HG03280 (cell line): ENCODE data around the gene TYROBP.
"Not testable (repeated sequence)": the region's sequence is repeated elsewhere in the genome, so short reads cannot be mapped to it uniquely, and the experiment has no call there.

ENCODE experiments used
- ATAC-seq: cut with Tn5 transposase; IDR thresholded peaks from one replicate; pipeline ENCODE4 v1.9.1; 2021; ENCODE audit warnings: mild to moderate bottlenecking, moderate library complexity; ENCODE audit not compliant: unreplicated experiment

The TYROBP gene

DNA sequence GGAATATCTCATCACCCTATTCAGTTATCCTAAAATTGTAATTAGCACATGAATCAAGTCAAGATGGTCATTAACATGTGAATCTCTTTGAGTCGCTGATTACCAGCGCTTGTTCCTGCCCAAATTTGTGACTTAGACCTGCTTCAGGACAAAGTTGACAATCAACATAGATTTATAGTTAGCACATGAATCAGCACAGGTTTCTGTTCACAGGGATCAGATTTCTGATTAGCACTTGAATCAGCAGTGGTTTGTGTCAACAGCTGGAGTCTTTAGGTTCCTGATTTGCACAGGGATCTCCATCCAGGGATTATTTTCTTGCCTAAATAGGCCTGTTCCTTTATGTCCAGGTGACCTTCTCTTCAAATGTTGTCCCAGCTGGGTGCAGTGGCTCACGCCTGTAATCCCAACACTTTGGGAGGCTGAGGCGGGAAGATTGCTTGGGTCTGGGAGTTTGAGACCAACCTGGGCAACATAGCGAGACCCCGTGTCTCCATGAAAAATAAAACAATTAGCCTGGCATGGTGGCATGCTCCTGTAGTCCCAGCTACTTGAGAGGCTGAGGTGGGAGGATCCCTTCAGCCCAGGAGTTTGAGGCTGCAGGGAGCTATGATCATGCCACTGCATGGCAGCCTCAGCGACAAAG lies 24.3 kb upstream of the TYROBP start:
- no peak for ATAC-seq

DNA sequence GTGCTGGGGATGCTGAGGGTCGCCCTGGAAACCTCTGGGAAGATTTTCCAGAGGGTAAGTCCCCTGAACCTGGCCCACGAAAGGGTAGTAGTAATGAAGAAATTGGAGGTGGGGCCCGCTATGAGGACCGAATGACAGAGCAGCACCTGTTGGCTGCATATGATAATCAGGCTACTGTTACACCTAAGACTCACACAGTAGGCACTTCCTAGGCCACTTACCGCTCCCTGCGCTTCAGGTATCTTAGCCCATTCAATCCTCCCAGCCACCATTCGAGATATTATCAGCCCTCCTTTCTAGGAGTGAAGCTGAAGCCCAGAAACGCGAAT lies 23.7 kb upstream of the TYROBP start:
- ATAC-seq, result no peak

DNA sequence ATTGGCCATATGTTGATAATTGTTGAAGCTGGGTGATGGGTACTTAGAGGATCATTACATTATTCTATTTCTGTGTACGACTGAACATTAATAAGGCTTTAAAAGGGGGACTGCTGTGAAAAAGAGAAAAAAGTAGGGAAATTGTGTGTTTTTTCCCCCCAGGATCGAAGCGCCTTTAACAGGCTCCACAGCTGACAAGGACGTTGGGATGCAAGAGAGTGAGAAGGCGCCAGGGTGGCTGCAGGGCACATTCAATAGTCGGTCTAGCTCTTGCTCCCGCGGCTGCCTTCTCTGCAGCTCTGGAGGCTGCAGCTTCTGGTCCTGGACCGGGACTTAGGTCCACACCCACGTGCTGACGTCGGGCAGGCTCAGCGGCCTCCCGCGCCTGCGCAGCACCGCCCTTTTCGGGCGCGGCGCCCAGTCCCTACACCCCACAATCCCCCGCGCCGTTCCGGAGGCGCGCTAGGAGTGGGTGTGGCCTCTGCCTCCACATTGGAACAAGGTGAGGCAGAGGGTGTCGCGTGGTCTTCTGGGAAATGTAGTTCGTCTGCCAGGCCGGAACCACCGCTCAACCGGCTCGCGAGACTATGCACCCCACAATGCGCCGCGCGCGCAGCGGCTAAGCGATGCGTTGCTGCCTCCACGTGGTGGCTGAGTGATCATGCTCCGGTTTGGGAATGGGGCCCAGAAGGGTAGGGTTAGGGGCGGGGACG lies 23.2 kb upstream of the TYROBP start:
- ATAC-seq, result peak; percentile 97

DNA sequence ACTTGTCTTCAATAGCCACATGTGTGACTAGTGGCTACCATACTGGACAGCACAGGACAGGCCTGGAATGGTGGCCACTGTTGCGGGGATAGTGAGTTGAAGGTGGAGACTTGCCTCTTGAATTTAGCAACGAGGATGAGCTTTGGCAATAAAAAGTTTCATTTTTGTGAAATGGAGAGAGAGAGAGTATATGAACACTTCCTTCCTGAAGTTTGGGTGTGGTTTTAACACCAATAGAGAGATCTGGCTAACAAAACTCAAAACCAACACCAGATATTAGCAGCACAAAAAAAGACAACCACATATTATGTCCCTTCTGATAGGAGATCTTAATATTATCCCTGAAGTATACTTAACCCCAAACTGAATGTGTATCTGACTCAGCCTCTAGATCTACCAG lies 21.8 kb upstream of the TYROBP start:
- no peak for ATAC-seq

DNA sequence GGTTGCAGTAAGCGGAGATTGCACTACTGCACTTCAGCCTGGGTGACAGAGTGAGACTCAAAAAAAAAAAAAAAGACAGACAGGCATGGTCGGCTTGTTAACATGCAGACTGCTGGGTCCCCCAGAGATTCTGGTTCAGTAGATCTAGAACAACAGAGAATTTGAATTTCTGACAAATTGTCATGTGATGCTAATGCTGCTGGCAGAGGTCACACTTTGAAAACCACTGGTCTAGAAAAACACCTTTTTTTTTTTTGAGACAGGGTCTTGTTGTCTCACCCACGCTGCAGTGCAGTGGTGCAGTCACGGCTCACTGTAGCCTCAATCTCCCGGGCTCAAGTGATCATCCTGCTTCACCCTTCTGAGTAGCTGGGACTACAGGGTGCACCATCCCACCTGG lies 20.4 kb upstream of the TYROBP start:
- no peak for ATAC-seq

DNA sequence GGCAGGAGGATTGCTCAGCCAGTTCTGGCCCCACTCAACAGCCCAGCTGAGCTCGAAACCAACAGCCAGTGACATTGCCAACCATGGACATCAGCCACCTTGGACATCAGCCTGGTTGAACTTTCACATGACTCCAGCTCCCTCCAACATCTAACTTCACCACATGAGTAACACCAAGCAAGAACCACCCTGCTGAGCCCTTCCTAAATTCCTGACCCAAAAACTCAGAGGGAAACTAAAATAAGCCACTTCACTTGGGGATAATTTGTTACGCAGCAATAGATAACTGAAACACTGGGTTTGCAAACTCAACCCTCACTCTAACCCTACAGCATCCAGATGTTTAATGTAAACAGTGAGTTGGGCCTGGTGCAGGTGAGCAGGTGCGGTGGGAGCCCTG lies 17.4 kb upstream of the TYROBP start:
- ATAC-seq, result no peak

DNA sequence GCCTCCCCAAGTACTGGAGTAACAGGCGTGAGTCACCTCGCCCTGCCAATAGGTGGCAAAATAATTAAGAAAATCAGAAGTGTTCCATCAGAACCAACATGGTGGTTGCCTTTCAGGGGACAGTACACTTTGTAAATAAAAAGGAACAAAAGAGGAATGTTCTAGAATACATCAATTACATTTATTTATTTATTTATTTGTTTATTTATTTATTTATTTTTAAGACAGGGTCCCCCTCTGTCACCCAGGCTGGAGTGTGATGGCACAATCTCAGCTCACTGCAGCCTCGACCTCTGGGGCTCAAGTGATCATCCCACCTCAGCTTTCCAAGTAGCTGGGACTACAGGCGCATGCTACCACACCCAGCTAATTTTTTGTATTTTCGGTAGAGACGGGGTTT lies 12.9 kb upstream of the TYROBP start:
- ATAC-seq, result no peak

DNA sequence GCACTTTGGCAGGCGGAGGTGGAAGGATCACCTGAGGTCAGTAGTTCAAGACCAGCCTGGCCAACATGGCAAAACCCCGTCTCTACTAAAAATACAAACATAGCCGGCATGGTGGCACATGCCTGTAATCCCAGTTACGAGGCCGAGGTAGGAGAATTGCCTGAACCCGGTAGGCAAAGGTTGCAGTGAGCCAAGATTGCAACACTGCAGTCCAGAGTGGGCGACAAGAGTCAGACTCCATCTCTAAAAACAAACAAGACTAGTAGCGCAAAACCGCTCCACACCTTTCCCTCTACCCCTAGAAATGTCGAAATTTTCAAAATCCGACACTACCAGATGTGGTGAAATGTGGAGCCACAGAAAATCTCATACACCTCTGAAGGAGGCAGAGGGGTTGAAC lies 11.2 kb upstream of the TYROBP start:
- ATAC-seq, result no peak

DNA sequence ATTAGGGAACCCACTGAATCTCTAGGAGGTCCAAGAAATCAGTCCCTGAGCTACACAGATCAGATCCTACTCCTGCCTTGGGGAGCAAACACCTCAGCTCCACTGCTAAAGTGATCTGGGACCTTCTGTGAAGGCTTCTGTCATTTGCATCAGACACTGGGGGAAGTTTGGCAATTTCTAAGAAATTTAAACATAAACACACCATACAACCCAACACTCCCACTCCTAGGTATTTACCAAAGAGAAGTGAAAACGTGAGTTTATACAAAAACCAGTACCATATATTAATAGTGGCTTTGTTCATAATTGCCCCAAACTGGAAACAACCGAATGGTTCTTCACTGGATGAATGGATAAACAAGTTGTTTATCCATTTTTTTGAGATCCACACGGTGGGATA lies 7.3 kb upstream of the TYROBP start:
- no peak for ATAC-seq

DNA sequence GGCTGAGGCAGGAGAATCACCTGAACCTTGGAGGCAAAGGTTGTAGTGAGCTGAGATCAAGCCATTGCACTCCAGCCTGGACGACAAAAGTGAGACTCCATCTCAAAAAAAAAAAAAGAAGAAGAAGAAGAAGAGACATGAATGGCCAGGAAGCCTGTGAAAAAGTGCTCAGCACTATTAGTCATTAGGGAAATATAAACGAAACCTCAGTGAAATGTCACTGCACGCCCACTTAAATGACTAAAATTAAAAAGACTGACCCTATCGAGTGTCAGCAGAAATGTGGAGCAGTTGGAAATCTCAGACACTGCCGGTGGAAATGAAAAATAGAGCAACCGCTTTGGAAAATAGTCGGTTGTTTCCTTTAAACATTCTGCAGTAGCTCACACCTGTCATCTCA lies 5.5 kb upstream of the TYROBP start:
- ATAC-seq, result no peak

DNA sequence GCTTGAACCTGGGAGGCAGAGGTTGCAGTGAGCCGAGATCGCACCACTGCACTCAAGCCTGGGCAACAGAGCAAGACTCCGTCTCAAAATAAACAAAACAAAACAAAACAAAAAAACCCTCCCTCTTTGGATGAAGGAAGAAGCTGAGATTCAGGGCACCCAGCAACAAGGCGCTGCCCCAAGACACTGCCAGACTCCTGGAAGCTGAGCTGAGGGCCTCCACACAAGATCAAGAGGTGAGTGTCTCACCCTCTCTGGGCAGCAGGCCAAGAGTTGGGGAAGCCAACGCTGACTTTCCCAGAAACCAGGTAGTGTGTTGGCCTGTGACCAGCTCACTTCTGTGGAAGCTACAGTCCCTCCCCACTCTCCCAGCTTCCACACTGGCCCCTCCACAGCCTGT lies 3.7 kb upstream of the TYROBP start:
- no peak for ATAC-seq

DNA sequence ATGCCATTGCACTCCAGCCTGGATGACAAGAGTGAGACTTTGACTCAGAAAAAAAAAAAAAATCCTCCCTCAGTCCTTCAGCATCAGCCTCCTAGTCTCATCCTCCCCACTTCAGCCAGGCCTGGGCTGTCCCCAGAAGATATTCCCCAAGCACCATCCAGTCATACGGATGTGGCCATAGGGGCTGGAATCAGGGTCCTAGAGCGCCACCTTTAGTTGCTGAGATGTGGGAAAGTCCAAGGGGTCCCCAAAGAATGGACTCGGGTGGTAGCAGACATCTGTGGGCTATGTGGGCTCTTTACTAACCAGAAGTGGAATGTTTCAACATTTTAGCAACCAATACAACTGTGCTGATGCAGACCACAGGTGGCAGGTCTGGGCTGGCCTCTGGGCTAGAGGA lies 3.1 kb upstream of the TYROBP start:
- ATAC-seq, result no peak

DNA sequence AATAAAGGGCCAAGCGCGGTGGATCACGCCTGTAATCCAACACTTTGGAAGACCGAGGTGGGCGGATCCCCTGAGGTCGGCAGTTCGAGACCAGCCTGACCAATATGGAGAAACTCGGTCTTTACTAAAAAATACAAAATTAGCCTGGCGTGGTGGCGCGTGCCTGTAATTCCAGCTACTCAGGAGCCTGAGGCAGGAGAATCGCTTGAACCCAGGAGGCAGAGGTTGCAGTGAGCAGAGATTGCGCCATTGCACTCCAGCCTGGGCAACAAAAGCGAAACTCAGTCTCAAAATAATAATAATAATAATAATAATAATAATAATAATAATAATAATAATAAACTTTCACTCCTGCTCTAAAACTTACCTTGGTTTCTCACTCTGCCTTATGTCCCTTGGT lies 2.3 kb upstream of the TYROBP start:
- not testable (repeated sequence) for ATAC-seq

DNA sequence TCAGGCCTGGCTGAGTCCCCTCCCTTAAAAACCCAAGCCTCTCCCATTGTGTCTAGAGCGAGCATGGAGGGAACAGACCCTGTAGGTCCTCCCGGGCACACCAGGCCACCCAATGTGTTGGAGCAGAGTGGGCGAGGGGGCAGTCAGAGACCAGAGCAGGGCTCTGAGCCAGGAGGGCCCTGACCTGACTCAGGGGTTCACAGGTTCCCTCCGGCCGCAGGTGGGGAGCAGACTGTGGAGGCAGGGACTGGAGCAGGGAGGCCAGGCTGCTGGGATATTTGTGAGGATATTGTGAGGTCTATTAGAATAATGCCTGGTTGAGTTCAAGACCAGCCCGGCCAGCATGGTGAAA lies 1.6 kb upstream of the TYROBP start:
- ATAC-seq, result no peak

DNA sequence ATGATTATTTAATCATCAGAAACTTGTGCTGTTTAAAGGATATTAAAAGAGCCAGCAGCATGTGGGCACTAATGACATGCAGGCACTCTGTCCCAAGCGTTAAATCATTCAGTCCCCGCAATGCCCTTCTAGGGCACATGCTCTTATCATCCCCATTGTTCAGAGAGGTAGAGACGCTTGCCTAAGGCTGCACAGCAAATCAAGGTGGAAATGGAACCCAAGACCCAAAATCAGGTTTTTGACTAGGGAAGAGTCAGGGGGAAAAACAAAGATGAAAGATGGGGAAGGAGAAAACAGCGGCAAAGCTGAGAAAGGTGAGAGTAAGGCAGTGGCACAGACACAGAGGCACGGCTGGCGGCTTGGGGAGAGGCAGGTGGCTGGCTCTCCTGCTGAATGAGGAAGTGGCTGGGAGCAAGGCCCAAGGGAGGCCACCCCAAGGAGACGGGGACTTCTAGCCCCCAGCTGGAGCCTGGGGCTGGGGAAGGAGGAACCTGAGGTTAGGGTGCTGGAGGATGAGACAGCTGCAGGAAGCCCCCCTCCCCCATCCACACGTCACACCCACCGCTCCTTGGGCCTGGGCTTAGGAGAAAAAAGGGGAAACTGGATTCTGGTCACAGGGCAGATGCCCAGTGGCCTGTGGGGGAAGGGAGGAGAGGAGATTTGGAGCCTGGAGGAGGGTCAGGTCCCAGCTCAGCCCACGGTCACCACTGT lies 1.0 kb upstream of the TYROBP start:
- no peak for ATAC-seq

DNA sequence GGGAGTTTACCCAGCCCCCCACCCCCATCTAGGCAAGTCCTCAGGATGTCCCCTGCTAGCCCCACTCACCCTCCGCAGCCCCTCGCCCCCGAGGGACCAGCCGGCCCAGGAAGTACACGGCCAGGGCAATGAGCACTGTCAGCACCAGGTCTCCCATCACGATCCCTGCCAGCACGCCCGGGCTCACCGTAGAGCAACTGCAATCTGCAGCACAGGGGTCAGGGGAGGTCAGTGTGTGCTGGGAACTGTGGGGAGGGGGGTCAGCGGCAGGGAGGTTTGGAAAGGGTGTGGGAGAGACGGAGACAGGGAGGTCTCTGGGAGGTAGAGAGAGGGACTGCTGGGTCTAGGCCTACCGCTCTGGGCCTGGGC lies 734 bp downstream of the TYROBP start:
- ATAC-seq, result no peak

DNA sequence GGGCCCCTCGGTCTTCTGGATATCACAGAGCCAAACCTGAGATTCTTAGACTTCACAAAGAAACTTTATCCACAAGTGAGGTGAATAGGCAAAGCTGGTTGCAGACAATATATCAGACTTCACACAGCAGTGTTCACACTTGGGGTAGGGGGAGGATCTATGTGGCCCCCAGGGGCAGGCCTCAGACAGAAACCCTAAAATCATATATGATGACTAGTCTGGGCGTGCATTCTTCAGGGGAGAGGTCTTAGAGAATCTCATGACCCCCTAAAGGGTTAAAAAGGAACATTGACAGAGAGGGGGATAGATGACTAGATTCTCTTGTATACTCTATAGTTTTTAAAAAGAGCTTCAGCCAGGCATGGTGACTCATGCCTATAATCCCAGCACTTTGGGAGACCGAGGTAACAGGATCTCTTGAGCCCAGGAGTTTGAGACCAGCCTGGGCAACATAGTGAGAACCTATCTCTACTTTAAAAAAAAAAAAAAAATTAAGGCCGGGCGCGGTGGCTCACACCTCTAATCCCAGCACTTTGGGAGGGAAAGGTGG lies 2.8 kb downstream of the TYROBP start:
- no peak for ATAC-seq

DNA sequence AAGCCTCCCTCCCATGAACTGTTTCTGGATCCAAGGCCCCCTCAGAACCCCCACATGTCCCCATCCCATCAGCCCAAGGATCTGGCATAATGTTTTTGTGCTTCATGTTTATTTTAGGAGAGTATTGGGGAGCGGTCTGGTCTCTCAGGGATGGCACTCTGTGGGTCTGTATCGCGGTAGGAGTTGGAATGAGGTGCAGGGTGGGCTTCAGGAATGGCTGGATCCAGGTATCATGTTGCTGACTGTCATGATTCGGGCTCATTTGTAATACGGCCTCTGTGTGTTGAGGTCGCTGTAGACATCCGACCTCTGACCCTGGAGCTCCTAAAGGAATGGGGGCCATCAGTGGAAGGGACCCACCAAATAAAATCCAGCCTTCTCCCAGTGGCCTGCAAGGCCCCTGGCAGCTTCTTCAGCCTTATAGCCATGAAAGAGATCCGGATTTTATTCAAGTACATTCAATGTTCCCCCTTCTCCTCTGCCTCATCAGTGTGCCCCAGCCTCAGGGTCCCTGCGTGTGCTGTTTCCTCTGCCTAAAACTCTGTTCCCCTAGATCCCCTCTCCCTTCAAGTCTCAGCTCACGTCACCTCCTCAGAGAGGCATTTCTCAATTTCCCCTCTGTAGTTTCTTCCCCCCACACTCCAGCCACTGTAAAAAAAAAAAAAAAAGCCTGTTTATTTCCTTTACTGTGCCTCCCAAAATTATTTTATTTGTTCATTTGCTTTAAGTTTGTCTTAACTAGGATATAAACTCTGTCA lies 3.6 kb downstream of the TYROBP start:
- ATAC-seq, result no peak

DNA sequence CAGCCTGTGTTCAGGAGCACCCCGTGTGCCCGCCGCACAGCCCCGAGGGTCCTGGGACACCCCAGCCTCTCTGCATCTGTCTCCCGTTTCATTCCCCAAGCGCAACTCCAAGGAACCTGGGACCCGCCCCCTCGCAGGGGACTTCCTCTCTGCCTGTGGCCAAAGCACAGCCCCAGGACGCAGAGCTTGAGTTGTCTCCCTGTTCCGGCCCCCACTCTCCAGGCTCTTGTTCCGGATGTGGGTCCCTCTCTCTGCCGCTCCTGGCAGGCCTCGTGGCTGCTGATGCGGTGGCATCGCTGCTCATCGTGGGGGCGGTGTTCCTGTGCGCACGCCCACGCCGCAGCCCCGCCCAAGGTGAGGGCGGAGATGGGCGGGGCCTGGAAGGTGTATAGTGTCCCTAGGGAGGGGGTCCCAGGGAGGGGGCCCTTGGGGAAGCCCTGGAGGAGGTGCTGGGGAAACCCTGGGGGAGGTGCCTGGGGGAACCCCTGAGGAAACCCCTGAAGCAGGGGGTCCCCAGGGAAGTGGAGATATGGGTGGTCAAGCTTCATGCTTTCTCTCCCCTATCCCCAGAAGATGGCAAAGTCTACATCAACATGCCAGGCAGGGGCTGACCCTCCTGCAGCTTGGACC lies 4.4 kb downstream of the TYROBP start:
- ATAC-seq, result peak; percentile 42

DNA sequence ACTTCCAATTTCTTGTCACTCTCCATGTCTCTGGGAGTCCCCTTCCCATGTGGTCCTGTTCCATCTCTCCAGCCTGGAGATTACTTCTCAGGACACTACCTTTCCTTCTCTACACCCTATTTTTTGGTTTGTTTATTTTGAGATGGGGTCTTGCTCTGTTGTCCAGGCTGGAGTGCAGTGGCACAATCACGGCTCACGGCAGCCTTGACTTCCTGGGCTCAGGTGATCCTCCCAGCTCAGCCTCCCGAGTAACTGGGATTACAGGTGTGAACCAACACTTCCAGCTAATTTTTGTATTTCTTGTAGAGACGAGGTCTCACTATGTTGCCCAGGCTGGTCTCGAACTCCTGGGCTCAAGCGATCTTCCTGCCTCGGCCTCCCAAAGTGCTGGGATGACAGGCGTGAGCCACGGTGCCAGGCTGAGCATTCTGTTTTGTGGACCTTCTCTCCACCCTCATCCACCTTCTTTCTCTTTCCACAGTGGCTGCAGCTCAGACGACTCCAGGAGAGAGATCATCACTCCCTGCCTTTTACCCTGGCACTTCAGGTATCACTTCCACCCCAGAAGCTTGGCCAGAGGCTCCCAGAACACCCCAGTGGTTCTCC lies 5.1 kb downstream of the TYROBP start:
- no peak for ATAC-seq
